Measurements from ENCODE around the gene NDP.

The NDP gene

GRCh38 chrX:43971966-43972961 is 926 bp downstream of the NDP start:
- Histone ChIP-seq H3K36me3 (ENCODE audit: insufficient read depth, low read length) (no peaks in the 10 kb centered on the region), H3F3A (ENCODE audit: insufficient read depth, low read length) (no peaks in the 10 kb centered on the region), H4K20me1 (ENCODE audit: insufficient read depth, low read length) (no peaks in the 10 kb centered on the region), H3K27me3 (ENCODE audit: insufficient read depth, low read length) (no peaks in the 10 kb centered on the region), H3K4me2 (ENCODE audit: low read length) (no peak overlapping the region), H2AFZ (ENCODE audit: low read length) (no peak overlapping the region), H3K9me3 (ENCODE audit: low read length) (no peaks in the 10 kb centered on the region), H3K9ac (ENCODE audit: low read length) (no peak overlapping the region), H3K79me2 (ENCODE audit: insufficient read depth, low read length) (no peaks in the 10 kb centered on the region), H3K4me1 (ENCODE audit: insufficient read depth, low read length, severe bottlenecking) (no peaks in the 10 kb centered on the region), H3K27ac (ENCODE audit: low read depth, low read length, poor library complexity, severe bottlenecking) (no peak overlapping the region), H3K9me2 (ENCODE audit: low read depth, low read length) (no peaks in the 10 kb centered on the region), H3K4me3 (ENCODE audit: low read depth, low read length, poor library complexity, severe bottlenecking) (no peak overlapping the region)
- TF ChIP-seq EZH2 (IDR thresholded peaks at IDR 0.05; ENCODE audit: borderline replicate concordance, low read length) (no peak), CTCF (IDR thresholded peaks at IDR 0.05; ENCODE audit: low read length) (no peak)

GRCh38 chrX:43970528-43970927 is 2.7 kb downstream of the NDP start:
- Histone ChIP-seq H3K4me3 (ENCODE audit: low read depth, low read length, poor library complexity, severe bottlenecking) (no peak overlapping the region), H2AFZ (ENCODE audit: low read length) (no peak overlapping the region), H3K27me3 (ENCODE audit: insufficient read depth, low read length) (no peaks in the 10 kb centered on the region), H3K36me3 (ENCODE audit: insufficient read depth, low read length) (no peaks in the 10 kb centered on the region), H3K4me2 (ENCODE audit: low read length) (no peak overlapping the region), H3K27ac (ENCODE audit: low read depth, low read length, poor library complexity, severe bottlenecking) (no peak overlapping the region), H3K9me3 (ENCODE audit: low read length) (no peaks in the 10 kb centered on the region), H3K4me1 (ENCODE audit: insufficient read depth, low read length, severe bottlenecking) (no peaks in the 10 kb centered on the region), H3K9ac (ENCODE audit: low read length) (no peak overlapping the region), H4K20me1 (ENCODE audit: insufficient read depth, low read length) (no peaks in the 10 kb centered on the region), H3K9me2 (ENCODE audit: low read depth, low read length) (no peaks in the 10 kb centered on the region), H3F3A (ENCODE audit: insufficient read depth, low read length) (no peaks in the 10 kb centered on the region), H3K79me2 (ENCODE audit: insufficient read depth, low read length) (no peaks in the 10 kb centered on the region)
- no peak for TF ChIP-seq EZH2 (IDR thresholded peaks at IDR 0.05; ENCODE audit: borderline replicate concordance, low read length)
- TF ChIP-seq CTCF (IDR thresholded peaks at IDR 0.05; ENCODE audit: low read length) = no peak

GRCh38 chrX:43969504-43970501 is 3.4 kb downstream of the NDP start:
- H3K4me1 ChIP-seq (ENCODE audit: insufficient read depth, low read length, severe bottlenecking) = no peaks in the 10 kb centered on the region
- no peak overlapping the region for H3K4me2 ChIP-seq (ENCODE audit: low read length)
- H3K27me3 ChIP-seq (ENCODE audit: insufficient read depth, low read length) = no peaks in the 10 kb centered on the region
- H3K79me2 ChIP-seq (ENCODE audit: insufficient read depth, low read length) = no peaks in the 10 kb centered on the region
- no peaks in the 10 kb centered on the region for H3K9me2 ChIP-seq (ENCODE audit: low read depth, low read length)
- no peak overlapping the region for H3K9ac ChIP-seq (ENCODE audit: low read length)
- no peak overlapping the region for H3K4me3 ChIP-seq (ENCODE audit: low read depth, low read length, poor library complexity, severe bottlenecking)
- H3F3A ChIP-seq (ENCODE audit: insufficient read depth, low read length) = no peaks in the 10 kb centered on the region
- H3K27ac ChIP-seq (ENCODE audit: low read depth, low read length, poor library complexity, severe bottlenecking) = no peak overlapping the region
- no peaks in the 10 kb centered on the region for H4K20me1 ChIP-seq (ENCODE audit: insufficient read depth, low read length)
- no peaks in the 10 kb centered on the region for H3K36me3 ChIP-seq (ENCODE audit: insufficient read depth, low read length)
- no peaks in the 10 kb centered on the region for H3K9me3 ChIP-seq (ENCODE audit: low read length)
- no peak overlapping the region for H2AFZ ChIP-seq (ENCODE audit: low read length)
- no peak for TF ChIP-seq EZH2 (IDR thresholded peaks at IDR 0.05; ENCODE audit: borderline replicate concordance, low read length)
- TF ChIP-seq CTCF (IDR thresholded peaks at IDR 0.05; ENCODE audit: low read length) = no peak
